Measurements from ENCODE around the gene OXCT2. TPM values are rescaled to one million over a fixed set of nuclear protein-coding genes. Genes with fewer than 3 reads are reported as not detected.

Gene OXCT2
- total RNA-seq, 1 experiment from 2014 or later, result 1.3 TPM

DNA sequence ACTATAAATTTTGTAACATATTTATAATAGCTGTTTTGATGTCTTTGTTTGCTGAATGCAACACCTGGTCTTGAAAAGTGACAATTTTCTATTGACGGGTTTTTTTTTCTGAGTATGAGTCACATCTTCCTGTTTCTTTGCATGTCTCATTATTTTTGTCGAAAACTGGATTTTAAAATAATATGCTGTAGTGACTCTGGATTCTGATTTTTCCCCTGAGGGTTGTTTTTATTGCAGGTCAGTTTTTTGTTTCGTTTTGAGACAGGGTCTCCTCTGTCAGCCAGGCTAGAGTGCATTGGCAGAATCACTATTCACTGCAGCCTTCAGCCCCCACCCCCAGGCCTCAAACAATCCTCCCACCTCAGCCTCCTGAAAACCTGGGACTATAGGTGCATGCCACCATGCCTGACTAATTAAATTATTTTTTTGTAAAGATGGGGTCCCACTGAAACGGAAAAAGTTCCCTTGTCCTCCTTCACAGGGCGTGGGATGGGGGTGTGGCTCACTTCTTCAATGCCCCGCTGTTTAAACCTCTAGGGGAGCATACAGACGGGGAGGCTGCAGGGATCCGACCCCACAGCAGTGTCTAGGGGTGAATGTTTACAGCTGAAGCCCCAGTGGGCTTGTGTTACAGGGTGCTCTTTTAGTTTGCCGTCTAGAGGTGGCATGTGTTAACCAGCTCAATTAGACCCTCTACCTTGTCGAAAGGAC lies 43.8 kb downstream of the OXCT2 start:
- Mint-ChIP-seq H3K9me3 (ENCODE audit: low read depth, unreplicated experiment) (no peaks in the 10 kb centered on the region), H3K36me3 (ENCODE audit: insufficient read depth, unreplicated experiment) (no peaks in the 10 kb centered on the region), H3K4me3 (ENCODE audit: low read depth, unreplicated experiment) (no peak overlapping the region), H3K27me3 (ENCODE audit: unreplicated experiment) (peaks cover 77% of the 10 kb centered on the region), H3K4me1 (ENCODE audit: low read depth, unreplicated experiment) (no peaks in the 10 kb centered on the region), H3K27ac (ENCODE audit: unreplicated experiment) (no peak overlapping the region)
- intact Hi-C loops (cut with micrococcal nuclease; ENCODE audit: unreplicated experiment), result no loop called here
- DNase-seq, result no peak
- TF ChIP-seq, protein P1, sequence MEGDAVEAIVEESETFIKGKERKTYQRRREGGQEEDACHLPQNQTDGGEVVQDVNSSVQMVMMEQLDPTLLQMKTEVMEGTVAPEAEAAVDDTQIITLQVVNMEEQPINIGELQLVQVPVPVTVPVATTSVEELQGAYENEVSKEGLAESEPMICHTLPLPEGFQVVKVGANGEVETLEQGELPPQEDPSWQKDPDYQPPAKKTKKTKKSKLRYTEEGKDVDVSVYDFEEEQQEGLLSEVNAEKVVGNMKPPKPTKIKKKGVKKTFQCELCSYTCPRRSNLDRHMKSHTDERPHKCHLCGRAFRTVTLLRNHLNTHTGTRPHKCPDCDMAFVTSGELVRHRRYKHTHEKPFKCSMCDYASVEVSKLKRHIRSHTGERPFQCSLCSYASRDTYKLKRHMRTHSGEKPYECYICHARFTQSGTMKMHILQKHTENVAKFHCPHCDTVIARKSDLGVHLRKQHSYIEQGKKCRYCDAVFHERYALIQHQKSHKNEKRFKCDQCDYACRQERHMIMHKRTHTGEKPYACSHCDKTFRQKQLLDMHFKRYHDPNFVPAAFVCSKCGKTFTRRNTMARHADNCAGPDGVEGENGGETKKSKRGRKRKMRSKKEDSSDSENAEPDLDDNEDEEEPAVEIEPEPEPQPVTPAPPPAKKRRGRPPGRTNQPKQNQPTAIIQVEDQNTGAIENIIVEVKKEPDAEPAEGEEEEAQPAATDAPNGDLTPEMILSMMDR (IDR thresholded peaks at IDR 0.05; ENCODE audit: unreplicated experiment), result no peak
- CTCF ChIA-PET, result no interaction called here
- no TSS peak for BruUV-seq (replicated peaks)

DNA sequence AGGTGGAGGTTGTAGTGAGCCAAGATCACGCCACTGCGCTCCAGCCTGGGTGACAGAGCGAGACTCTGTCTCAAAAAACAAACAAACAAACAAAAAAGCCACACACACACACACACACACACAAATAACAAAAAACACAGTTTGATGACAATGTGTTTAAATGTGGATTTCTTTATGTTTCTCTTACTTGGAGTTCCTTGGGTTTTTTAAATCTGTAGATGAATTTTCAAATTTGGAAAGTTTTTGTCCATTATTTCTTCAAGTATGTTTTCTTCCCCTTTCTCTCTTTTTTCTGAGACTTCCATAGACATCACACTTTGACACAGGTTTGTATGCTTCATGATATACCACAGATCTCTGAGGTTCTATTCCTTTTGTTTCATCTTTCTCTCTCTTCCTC lies 44.5 kb downstream of the OXCT2 start:
- H3K9me3 Mint-ChIP-seq (ENCODE audit: low read depth, unreplicated experiment), result no peaks in the 10 kb centered on the region
- CTCF ChIA-PET, result no interaction called here
- no TSS peak for BruUV-seq (replicated peaks)
- no peaks in the 10 kb centered on the region for H3K4me1 Mint-ChIP-seq (ENCODE audit: low read depth, unreplicated experiment)
- TF ChIP-seq, protein P1 (IDR thresholded peaks at IDR 0.05; ENCODE audit: unreplicated experiment), result no peak
- H3K36me3 Mint-ChIP-seq (ENCODE audit: insufficient read depth, unreplicated experiment), result no peaks in the 10 kb centered on the region
- H3K27me3 Mint-ChIP-seq (ENCODE audit: unreplicated experiment), result peaks cover 84% of the 10 kb centered on the region
- no peak overlapping the region for H3K4me3 Mint-ChIP-seq (ENCODE audit: low read depth, unreplicated experiment)
- intact Hi-C loops (cut with micrococcal nuclease; ENCODE audit: unreplicated experiment), result no loop called here
- no peak overlapping the region for H3K27ac Mint-ChIP-seq (ENCODE audit: unreplicated experiment)
- DNase-seq, result no peak

DNA sequence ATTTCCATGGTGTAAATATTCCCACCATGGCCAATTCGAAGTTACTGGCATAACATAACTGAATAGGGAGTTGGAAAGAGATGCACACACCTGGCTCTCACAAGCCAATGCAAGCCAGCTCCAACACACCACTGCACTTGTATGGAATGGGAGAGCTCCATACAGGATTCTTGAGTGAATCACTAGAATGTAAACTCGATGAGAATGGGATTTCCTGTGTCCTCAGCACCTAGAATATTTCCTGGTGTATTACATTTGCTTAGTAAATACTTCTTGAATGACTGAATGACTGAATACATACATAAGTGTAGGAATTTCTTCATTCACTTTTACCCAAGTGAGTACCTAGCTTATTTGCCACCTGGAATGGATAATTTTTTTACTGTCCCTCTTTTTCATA lies 48.7 kb downstream of the OXCT2 start:
- CTCF ChIA-PET, result interaction anchor here (1.2 kb wide), 1 partner anchor 21 kb away, joined by 3 read pairs; no protein-coding TSS in a partner anchor
- H3K27ac Mint-ChIP-seq (ENCODE audit: unreplicated experiment), result no peak overlapping the region
- H3K36me3 Mint-ChIP-seq (ENCODE audit: insufficient read depth, unreplicated experiment), result no peaks in the 10 kb centered on the region
- DNase-seq, result no peak
- no peaks in the 10 kb centered on the region for H3K9me3 Mint-ChIP-seq (ENCODE audit: low read depth, unreplicated experiment)
- TF ChIP-seq, protein P1 (IDR thresholded peaks at IDR 0.05; ENCODE audit: unreplicated experiment), result no peak
- BruUV-seq (replicated peaks), result no TSS peak
- no peaks in the 10 kb centered on the region for H3K4me1 Mint-ChIP-seq (ENCODE audit: low read depth, unreplicated experiment)
- no peak overlapping the region for H3K4me3 Mint-ChIP-seq (ENCODE audit: low read depth, unreplicated experiment)
- intact Hi-C loops (cut with micrococcal nuclease; ENCODE audit: unreplicated experiment), result no loop called here
- peaks cover 65% of the 10 kb centered on the region for H3K27me3 Mint-ChIP-seq (ENCODE audit: unreplicated experiment)

DNA sequence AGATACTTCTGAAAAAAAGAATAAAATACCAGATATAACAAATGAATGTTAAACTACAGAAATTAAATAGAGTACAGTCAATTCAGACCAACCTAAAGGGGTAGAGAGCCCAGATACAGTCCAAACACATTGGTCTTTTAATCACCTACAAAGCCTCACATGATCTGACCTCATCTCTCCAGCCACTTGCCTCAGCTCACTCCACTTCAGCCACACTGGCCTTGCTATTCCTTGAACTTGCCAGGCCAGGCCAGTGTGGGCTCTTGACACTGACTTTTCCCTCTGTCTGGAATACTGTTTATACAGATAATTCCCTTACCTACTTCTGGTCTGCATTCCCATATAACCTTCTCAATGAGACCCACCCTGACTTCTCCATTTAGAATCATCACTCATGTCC lies 49.5 kb downstream of the OXCT2 start:
- BruUV-seq (replicated peaks), result no TSS peak
- Mint-ChIP-seq H3K27me3 (ENCODE audit: unreplicated experiment) (peaks cover 65% of the 10 kb centered on the region), H3K27ac (ENCODE audit: unreplicated experiment) (no peak overlapping the region), H3K4me1 (ENCODE audit: low read depth, unreplicated experiment) (no peaks in the 10 kb centered on the region), H3K36me3 (ENCODE audit: insufficient read depth, unreplicated experiment) (no peaks in the 10 kb centered on the region), H3K4me3 (ENCODE audit: low read depth, unreplicated experiment) (no peak overlapping the region), H3K9me3 (ENCODE audit: low read depth, unreplicated experiment) (no peaks in the 10 kb centered on the region)
- CTCF ChIA-PET, result no interaction called here
- intact Hi-C loops (cut with micrococcal nuclease; ENCODE audit: unreplicated experiment), result no loop called here
- no peak for DNase-seq
- TF ChIP-seq, protein P1 (IDR thresholded peaks at IDR 0.05; ENCODE audit: unreplicated experiment), result no peak

All from Calu3 (cell line).